PC-9 (cell line): ENCODE results near the gene RPL37.

Experiments
- EZH2 ChIP-seq: fragments of 200-600 bp; sonication (generic); IDR thresholded peaks from 2 replicates; pipeline ENCODE4 v1.8.0; 2017; ENCODE audit warnings: antibody characterized with exemption, low read depth
- TF ChIP-seq, protein P1 (sequence below): fragments of 200-600 bp; sonication (generic); conservative IDR thresholded peaks from 2 replicates; pipeline ENCODE4 v1.6.1; 2017; ENCODE audit warnings: mixed run types, antibody characterized with exemption, mild to moderate bottlenecking, moderate library complexity

DNA sequence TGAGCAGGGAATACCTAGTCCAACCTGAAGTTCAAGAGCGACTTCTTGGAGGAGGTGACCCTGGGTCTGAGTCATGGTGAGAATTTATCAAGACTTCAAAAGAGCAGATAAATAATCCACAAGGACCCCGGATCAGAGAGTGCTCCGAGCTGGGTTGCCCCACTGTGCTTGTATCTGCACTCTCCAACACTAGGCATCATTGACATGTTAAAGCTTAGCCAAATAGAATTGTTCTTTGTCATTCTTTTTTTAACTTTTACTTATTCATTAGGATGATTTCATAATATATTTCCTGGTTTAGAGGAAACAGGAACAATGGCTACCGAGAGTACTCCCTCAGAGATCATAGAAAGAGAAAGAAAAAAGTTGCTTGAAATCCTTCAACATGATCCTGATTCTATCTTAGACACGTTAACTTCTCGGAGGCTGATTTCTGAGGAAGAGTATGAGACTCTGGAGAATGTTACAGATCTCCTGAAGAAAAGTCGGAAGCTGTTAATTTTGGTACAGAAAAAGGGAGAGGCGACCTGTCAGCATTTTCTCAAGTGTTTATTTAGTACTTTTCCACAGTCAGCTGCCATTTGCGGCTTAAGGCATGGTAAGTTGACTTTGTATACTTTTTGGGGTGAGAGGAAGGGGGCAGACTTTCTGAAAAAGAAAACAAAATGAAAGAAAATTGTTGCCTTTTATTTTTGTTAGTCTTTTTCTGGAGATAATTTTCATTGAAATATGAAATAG is 6.2 kb upstream of the RPL37 start, which contains the start of gene CARD6:
- TF ChIP-seq, protein P1, sequence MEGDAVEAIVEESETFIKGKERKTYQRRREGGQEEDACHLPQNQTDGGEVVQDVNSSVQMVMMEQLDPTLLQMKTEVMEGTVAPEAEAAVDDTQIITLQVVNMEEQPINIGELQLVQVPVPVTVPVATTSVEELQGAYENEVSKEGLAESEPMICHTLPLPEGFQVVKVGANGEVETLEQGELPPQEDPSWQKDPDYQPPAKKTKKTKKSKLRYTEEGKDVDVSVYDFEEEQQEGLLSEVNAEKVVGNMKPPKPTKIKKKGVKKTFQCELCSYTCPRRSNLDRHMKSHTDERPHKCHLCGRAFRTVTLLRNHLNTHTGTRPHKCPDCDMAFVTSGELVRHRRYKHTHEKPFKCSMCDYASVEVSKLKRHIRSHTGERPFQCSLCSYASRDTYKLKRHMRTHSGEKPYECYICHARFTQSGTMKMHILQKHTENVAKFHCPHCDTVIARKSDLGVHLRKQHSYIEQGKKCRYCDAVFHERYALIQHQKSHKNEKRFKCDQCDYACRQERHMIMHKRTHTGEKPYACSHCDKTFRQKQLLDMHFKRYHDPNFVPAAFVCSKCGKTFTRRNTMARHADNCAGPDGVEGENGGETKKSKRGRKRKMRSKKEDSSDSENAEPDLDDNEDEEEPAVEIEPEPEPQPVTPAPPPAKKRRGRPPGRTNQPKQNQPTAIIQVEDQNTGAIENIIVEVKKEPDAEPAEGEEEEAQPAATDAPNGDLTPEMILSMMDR = 0 out of 2 replicates have a peak, but pooled peaks have one; percentile 26
- TF ChIP-seq EZH2 = no peak
